ENCODE measurements around the gene TMED5.
"Not testable (repeated sequence)": the region's sequence is repeated elsewhere in the genome, so short reads cannot be mapped to it uniquely, and the experiment has no call there.

The TMED5 gene

GRCh38 chr1:93171549-93172034, 8.6 kb downstream of the TMED5 start:
- DNase-seq (ENCODE audit: low spot score), result no peak

DNA sequence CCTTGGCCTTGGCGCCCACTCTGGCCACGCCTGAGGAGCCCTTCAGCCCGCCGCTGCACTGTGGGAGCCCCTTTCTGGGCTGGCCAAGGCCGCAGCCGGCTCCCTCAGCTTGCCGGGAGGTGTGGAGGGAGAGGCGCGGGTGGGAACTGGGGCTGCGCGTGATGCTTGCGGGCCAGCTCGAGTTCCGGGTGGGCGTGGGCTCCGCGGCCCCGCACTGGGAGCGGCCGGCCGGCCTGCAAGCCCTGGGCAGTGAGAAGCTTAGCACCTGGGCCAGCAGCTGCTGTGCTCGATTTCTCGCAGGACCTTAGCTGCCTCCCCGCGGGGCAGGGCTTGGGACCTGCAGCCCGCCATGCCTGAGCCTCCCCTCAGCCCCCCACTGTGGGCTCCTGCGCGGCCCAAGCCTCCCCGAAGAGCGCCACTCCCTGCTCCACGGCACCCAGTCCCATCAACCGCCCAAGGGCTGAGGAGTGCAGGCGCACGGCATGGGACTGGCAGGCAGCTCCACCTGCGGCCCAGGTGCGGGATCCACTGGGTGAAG, 10.0 kb downstream of the TMED5 start:
- DNase-seq (ENCODE audit: low spot score), result not testable (repeated sequence)

DNA sequence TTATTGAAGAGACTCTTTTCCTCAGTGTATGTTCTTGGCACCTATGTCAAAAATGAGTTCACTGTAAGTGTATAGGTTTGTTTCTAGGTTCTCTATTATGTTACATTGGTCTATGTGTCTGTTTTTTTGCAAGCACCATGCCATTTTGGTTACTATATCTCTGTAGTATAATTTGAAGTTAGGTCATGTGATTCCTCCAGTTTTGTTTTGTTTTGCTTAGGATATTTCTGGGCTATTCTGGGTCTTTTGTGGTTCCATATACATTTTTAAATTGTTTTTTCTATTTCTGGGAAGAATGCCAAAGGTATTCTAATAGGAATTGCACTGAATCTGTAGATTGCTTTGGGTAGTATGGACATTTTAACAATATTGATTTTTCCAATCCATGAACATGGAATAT, 13.2 kb downstream of the TMED5 start:
- no peak for DNase-seq (ENCODE audit: low spot score)

DNA sequence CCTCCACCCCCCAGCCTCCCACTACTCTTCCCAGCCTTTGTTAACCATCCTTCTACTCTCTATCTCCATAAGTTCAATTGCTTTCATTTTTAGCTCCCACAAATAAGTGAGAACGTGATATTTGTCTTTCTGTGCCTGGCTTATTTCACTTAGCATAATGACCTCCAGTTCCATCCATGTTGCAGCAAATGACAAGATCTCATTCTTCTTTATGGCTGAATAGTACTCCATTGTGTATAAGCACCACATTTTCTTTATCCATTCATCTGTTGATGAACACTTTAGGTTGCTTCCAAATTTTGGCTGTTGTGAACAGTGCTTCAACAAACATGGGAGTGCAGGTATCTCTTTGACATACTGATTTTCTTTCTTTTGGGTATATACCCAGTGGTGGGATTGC, 14.3 kb downstream of the TMED5 start:
- not testable (repeated sequence) for DNase-seq (ENCODE audit: low spot score)

DNA sequence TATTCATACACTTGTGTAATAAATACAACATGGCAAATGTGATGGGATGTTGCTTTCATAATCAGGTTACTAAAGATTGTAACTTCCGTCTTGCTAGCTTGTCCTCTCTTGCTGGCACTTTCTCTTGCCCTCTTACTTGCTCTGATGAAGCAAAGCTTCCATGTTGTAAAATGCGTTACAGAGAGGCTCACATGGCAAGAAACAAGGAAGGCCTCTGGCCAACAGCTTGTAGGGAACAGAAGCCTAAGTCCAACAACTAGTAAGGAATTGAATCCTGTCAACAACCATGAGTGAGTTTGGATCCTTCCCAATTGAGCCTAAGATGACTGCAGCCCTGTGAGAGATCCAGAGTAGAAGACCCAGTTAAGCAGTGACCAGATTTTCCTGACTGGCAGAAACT, 15.4 kb downstream of the TMED5 start:
- DNase-seq (ENCODE audit: low spot score), result no peak

DNA sequence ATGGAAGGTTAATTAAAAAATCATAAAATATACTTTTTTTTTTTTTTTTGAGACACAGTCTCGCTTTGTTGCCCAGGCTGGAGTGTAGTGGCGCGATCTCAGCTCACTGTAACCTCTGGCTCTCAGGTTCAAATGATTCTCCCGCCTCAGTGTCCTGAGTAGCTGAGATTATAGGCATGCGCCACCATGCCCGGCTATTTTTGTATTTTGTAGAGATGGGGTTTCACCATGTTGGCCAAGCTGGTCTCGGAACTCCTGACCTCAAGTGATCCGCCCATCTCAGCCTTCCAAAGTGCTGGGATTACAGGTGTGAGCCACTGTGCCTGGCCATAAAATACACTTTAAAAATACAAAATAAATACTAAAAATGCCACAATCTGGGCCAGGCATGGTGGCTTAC, 16.9 kb downstream of the TMED5 start:
- DNase-seq (ENCODE audit: low spot score), result not testable (repeated sequence)

DNA sequence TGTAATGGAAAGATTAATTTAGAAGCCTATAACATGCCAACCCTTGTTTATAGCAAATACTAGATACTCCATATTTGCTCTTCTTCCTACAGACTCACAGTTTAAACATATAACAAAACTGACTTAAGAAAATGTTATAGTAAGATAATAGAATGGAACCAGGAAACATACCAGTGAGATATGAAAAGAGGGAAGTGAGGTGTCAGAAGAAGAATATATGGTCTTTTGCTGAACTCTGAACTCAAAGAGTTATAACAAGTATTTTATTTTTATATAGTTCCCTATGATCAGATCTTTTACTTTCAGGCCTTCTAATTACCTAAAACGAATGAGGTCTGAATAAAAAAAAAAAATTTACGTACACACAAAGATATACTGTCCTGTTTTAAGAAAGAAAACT, 20.9 kb downstream of the TMED5 start:
- no peak for DNase-seq (ENCODE audit: low spot score)

DNA sequence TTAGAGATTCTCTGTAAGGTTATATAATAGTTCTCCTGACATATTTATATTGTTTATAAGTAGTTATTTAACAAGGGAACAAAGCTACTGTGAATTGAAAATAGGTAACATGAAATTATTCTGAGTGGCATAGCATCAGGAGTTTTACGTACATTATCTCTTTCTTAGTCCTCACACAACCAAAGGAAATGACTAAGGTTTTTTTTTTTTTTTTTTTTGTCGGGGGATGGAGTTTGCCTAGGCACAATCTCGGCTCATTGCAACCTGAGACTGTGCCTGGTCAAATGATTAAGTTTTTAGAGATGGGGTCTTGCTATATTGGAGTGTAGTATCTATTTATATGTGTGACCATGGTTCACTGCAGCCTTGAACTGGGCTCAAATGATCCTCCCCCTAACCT, 24.9 kb downstream of the TMED5 start:
- DNase-seq (ENCODE audit: low spot score), result no peak

DNA sequence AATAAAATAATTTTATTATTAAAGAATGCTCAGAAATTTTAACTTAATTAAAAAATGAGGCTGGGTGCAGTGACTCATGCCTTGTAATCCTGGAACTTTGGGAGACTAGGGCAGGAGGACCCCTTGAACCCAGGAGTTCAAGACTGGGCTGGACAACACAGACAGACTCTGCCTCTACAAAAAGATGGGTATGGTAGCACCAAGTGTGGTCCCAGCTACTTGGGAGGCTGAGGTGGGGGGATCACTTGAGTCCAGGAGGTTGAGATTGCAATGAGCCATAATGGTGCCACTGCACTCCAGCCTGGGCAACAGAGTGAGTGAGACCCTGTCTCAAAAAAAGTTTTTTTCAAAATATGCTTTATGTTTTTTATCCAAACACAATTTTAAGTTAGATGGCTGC, 25.3 kb downstream of the TMED5 start:
- DNase-seq (ENCODE audit: low spot score), result no peak

DNA sequence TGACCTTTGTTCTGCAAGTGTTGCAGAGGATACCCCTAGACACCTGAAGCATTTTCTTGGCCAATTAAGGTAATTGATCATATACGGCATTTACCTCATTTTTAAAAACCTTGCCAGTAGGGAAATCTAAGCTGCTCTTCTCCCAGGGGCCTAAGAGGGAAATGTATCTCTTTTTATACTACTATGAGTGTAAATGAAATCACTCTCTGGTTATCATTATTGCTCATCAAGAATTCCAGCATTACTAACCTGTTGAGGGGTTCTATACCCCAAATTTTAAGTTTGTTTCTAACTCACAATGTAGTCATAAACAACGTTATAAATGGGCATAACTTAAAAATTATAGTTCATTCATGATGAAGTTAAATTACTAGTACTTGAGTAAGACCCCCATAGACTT, 27.4 kb downstream of the TMED5 start:
- no peak for DNase-seq (ENCODE audit: low spot score)

DNA sequence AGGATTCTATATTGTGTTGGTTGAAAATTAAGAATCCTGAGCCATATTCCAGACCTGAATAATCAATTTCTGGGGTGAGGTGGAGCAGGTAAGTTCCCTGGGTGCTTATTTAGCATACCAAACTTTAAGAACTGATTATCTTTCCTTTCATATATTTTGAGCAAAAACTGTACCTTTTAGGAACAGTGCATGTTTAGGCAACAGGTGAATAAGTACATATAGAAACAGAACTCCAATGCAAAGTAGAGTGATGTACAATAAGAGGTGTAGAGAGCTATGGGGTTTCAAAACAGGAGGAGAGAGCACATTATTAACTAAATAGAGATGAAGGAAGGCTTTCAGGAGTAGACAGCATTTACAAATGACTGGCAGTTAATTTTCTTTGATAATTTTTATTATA, 28.7 kb downstream of the TMED5 start:
- no peak for DNase-seq (ENCODE audit: low spot score)

DNA sequence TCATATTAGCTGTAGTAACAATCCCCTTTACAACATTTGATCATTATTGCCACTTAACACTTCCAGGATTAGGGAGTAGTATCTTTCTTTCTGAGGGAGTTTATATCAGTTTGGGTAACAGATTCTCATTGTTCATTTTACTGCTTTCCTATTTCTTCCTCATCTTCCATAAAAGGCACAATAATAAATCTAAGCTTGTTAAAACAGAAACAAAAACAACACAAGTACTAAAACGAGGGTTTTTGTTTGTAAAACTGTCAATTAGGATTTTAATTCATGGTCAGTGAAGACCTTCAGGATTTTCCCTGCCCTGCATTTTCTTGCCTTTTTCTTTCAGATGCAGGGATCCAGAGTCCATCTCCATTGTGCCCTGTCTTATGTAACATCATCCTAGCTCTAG, 29.5 kb downstream of the TMED5 start:
- DNase-seq (ENCODE audit: low spot score), result no peak

DNA sequence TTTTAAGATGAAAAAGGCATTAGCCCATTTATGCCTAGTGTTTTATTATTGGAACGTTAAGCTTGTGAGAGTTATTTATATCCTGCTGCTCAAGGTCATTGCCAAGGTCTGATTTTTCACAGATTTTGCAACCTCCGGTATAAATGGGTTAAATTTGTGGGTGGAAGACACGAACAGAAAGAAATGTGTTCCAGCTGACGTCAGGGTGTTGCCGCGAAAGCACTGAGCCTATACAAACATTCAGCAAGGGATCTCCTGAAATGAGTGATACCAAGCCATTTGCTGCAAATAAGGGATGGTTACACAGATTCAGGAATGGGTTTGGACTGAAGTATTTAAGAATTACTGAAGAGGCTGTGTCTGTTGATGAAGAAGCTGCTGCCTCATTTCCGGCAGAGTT, 32.2 kb downstream of the TMED5 start:
- no peak for DNase-seq (ENCODE audit: low spot score)

GRCh38 chr1:93143769-93144168, 36.4 kb downstream of the TMED5 start:
- DNase-seq (ENCODE audit: low spot score), result no peak

- DNase-seq (ENCODE audit: low spot score), result no peak
Measured at GRCh38 chr1:93143136-93143535, 37.1 kb downstream of the TMED5 start.

GRCh38 chr1:93142161-93142560, 38.1 kb downstream of the TMED5 start:
- no peak for DNase-seq (ENCODE audit: low spot score)

DNA sequence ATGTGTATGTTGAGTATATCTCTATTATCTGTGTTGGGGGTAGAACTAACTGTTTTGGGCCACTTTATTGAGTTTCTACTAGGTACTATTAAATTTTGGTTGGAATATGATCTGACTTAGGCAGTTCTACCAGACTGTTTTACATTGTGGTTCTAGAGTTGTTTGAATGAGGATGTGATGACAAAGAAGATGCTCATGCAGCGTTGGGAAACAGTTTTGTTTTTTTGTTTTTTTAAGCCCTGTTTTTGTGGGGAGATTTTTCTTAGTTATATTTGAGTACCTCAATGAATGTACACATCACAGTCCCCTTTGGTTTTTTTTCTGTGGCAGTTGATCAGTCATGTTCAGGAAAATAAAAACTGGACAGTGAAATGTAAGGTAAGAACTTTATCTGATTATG, 40.1 kb downstream of the TMED5 start:
- no peak for DNase-seq (ENCODE audit: low spot score)

- no peak for DNase-seq (ENCODE audit: low spot score)
Measured at GRCh38 chr1:93137604-93138292, 42.5 kb downstream of the TMED5 start.

- no peak for DNase-seq (ENCODE audit: low spot score)
Measured at GRCh38 chr1:93136445-93136844, 43.8 kb downstream of the TMED5 start.

GRCh38 chr1:93132638-93133037, 47.6 kb downstream of the TMED5 start:
- no peak for DNase-seq (ENCODE audit: low spot score)

GRCh38 chr1:93129507-93130099, 50.6 kb downstream of the TMED5 start:
- no peak for DNase-seq (ENCODE audit: low spot score)

- DNase-seq (ENCODE audit: low spot score), result no peak
Measured at GRCh38 chr1:93124556-93125355, 55.5 kb downstream of the TMED5 start.

Data from activated CD4-positive, alpha-beta T cell treated with anti-CD3 and anti-CD28 coated beads, Interleukin-2, Interleukin-4, amounts not matched to agents 100 ng/mL and 50 ng/mL, durations not matched to agents 16 hours and 8 hours (primary cell).